GM23248 (cell line): ENCODE results near the gene CADPS2. TPM values are rescaled to one million over a fixed set of nuclear protein-coding genes. Genes with fewer than 3 reads are reported as not detected.

Experiments
- DNase-seq: peaks from one replicate; pipeline ENCODE4 v3.0.0-alpha.2; 2015
- H2AFZ ChIP-seq: fragments of 200-600 bp; sonication (generic); 2 replicates; pipeline ENCODE4 v1.6.1; 2016; ENCODE audit warnings: antibody characterized with exemption
- H3F3A ChIP-seq: fragments of 200-600 bp; sonication (generic); 2 replicates; pipeline ENCODE4 v1.6.1; 2016; ENCODE audit warnings: mild to moderate bottlenecking, antibody characterized with exemption, mixed run types; ENCODE audit not compliant: insufficient read depth
- H3K27ac ChIP-seq: fragments of 200-600 bp; sonication (generic); 2 replicates; pipeline ENCODE4 v1.5.1; 2016; ENCODE audit warnings: mild to moderate bottlenecking
- H3K27me3 ChIP-seq: fragments of 200-600 bp; sonication (generic); replicated peaks from 2 replicates; pipeline ENCODE4 v1.6.1; 2016; ENCODE audit warnings: mild to moderate bottlenecking; ENCODE audit not compliant: insufficient read depth
- H3K36me3 ChIP-seq: fragments of 200-600 bp; sonication (generic); 2 replicates; pipeline ENCODE4 v1.6.1; 2016; ENCODE audit warnings: low read depth, mild to moderate bottlenecking
- H3K4me1 ChIP-seq: fragments of 200-600 bp; sonication (generic); 2 replicates; pipeline ENCODE4 v1.6.1; 2016; ENCODE audit warnings: mild to moderate bottlenecking; ENCODE audit not compliant: insufficient read depth
- H3K4me2 ChIP-seq: fragments of 200-600 bp; sonication (generic); one replicate; pipeline ENCODE4 v1.6.1; 2016; ENCODE audit warnings: mild to moderate bottlenecking; ENCODE audit not compliant: unreplicated experiment
- H3K4me3 ChIP-seq: fragments of 200-600 bp; sonication (generic); 2 replicates; pipeline ENCODE4 v1.5.1; 2016; ENCODE audit warnings: mild to moderate bottlenecking
- H3K79me2 ChIP-seq: fragments of 200-600 bp; sonication (generic); 2 replicates; pipeline ENCODE4 v1.6.1; 2016; ENCODE audit warnings: mild to moderate bottlenecking; ENCODE audit not compliant: insufficient read depth
- H3K9ac ChIP-seq: fragments of 200-600 bp; sonication (generic); 2 replicates; pipeline ENCODE4 v1.6.1; 2016; ENCODE audit warnings: mild to moderate bottlenecking
- H3K9me2 ChIP-seq: fragments of 200-600 bp; sonication (generic); 2 replicates; pipeline ENCODE4 v1.6.1; 2016; ENCODE audit warnings: mixed run types, mild to moderate bottlenecking, moderate library complexity; ENCODE audit not compliant: insufficient read depth
- H3K9me3 ChIP-seq: fragments of 200-600 bp; sonication (generic); one replicate; pipeline ENCODE4 v1.6.1; 2017; ENCODE audit warnings: low read depth
- H4K20me1 ChIP-seq: fragments of 200-600 bp; sonication (generic); 2 replicates; pipeline ENCODE4 v1.6.0; 2016; ENCODE audit not compliant: insufficient read depth
- EZH2 ChIP-seq: fragments of 200-600 bp; sonication (generic); IDR thresholded peaks from 2 replicates; pipeline ENCODE4 v1.6.1; 2018; ENCODE audit warnings: antibody characterized with exemption, mild to moderate bottlenecking; ENCODE audit not compliant: insufficient read depth, poor library complexity, severe bottlenecking
- EZH2phosphoT487 ChIP-seq: fragments of 200-600 bp; sonication (generic); IDR thresholded peaks from 2 replicates; pipeline ENCODE4 v1.6.1; 2018; ENCODE audit warnings: antibody characterized with exemption, moderate library complexity, mild to moderate bottlenecking, low read depth; ENCODE audit not compliant: insufficient read depth
- WGBS, 2 experiments: methylation state at CpG; one replicate each; pipeline ENCODE4 v1.1.6; 2015 to 2017; ENCODE audit warnings: low lambda C conversion rate in 2 of 2, low coverage in 1 of 2; ENCODE audit errors: missing lambda C conversion rate in 2 of 2; 5-methylcytosine and 5-hydroxymethylcytosine counted together
- in situ Hi-C: fragments of 300-500 bp; cut with MboI; formaldehyde crosslinking; loops from 2 replicates; pipeline ENCODE4 v1.15.0; 2020
- polyA plus RNA-seq: library from polyadenylated mRNA; unstranded; fragments of >200 nt; fragmentation: Nextera tagmentation; extraction: Ambion mirVana; gene quantifications from 2 replicates; pipeline ENCODE4 v1.2.1, GENCODE V29; 2016
- total RNA-seq: library from RNA; depleted of rRNA; stranded (reverse); fragments of >200 nt; shearing (Covaris generic); gene quantifications from 2 replicates; pipeline ENCODE4 v1.2.3, GENCODE V29; 2014

CADPS2 gene
- total and polyA plus RNA-seq, 2 experiments from 2014 or later = 0.06 to 0.43 TPM

GRCh38 chr7:122343601-122344302, 542.5 kb downstream of the CADPS2 start:
- no peak overlapping the region for H3K9ac ChIP-seq
- DNase-seq = no peak
- no peak overlapping the region for H3K4me2 ChIP-seq
- in situ Hi-C loops = no loop called here
- H3K27ac ChIP-seq = no peak overlapping the region
- 53 to 54% methylated on average over 7 of the region's 7 CpGs for WGBS, 2 experiments
- no peak overlapping the region for H3K4me3 ChIP-seq
- no peaks in the 10 kb centered on the region for H3F3A ChIP-seq
- no peaks in the 10 kb centered on the region for H4K20me1 ChIP-seq
- no peaks in the 10 kb centered on the region for H3K36me3 ChIP-seq
- no peak overlapping the region for H2AFZ ChIP-seq
- no peak for TF ChIP-seq EZH2
- no peak for TF ChIP-seq EZH2phosphoT487
- no peaks in the 10 kb centered on the region for H3K9me2 ChIP-seq
- no peaks in the 10 kb centered on the region for H3K9me3 ChIP-seq
- H3K27me3 ChIP-seq = no peaks in the 10 kb centered on the region
- H3K79me2 ChIP-seq = no peaks in the 10 kb centered on the region
- no peaks in the 10 kb centered on the region for H3K4me1 ChIP-seq

GRCh38 chr7:122340427-122340826, 545.8 kb downstream of the CADPS2 start:
- no peaks in the 10 kb centered on the region for H3K9me3 ChIP-seq
- no peaks in the 10 kb centered on the region for H3F3A ChIP-seq
- TF ChIP-seq EZH2phosphoT487 (no peak), EZH2 (no peak)
- no peak overlapping the region for H3K27ac ChIP-seq
- no peak for DNase-seq
- in situ Hi-C loops = no loop called here
- H3K36me3 ChIP-seq = no peaks in the 10 kb centered on the region
- 79 to 94% methylated on average over 1 of the region's 1 CpG for WGBS, 2 experiments
- H3K4me1 ChIP-seq = no peaks in the 10 kb centered on the region
- H3K27me3 ChIP-seq = no peaks in the 10 kb centered on the region
- H3K9me2 ChIP-seq = no peaks in the 10 kb centered on the region
- no peak overlapping the region for H3K9ac ChIP-seq
- no peaks in the 10 kb centered on the region for H4K20me1 ChIP-seq
- H3K4me3 ChIP-seq = no peak overlapping the region
- H2AFZ ChIP-seq = no peak overlapping the region
- H3K79me2 ChIP-seq = no peaks in the 10 kb centered on the region
- no peak overlapping the region for H3K4me2 ChIP-seq

- Histone ChIP-seq H3K9me2 (no peaks in the 10 kb centered on the region), H2AFZ (no peak overlapping the region), H3K4me1 (no peaks in the 10 kb centered on the region), H3K27ac (no peak overlapping the region), H3F3A (no peaks in the 10 kb centered on the region), H3K79me2 (no peaks in the 10 kb centered on the region), H3K27me3 (no peaks in the 10 kb centered on the region), H3K36me3 (no peaks in the 10 kb centered on the region), H3K4me2 (no peak overlapping the region), H4K20me1 (no peaks in the 10 kb centered on the region), H3K4me3 (no peak overlapping the region), H3K9ac (no peak overlapping the region), H3K9me3 (no peaks in the 10 kb centered on the region)
- DNase-seq = no peak
- TF ChIP-seq EZH2 = no peak
- TF ChIP-seq EZH2phosphoT487 = no peak
- WGBS, 2 experiments = 29 to 30% methylated on average over 6 of the region's 6 CpGs
- in situ Hi-C loops = no loop called here
These were observed 546.9 kb downstream of the CADPS2 start for GRCh38 chr7:122339145-122339904.

- 4 to 8% methylated on average over 2 of the region's 2 CpGs for WGBS, 2 experiments
- H3K9ac ChIP-seq = no peak overlapping the region
- no peak for DNase-seq
- H2AFZ ChIP-seq = no peak overlapping the region
- H3K9me2 ChIP-seq = no peaks in the 10 kb centered on the region
- H3K79me2 ChIP-seq = no peaks in the 10 kb centered on the region
- TF ChIP-seq EZH2phosphoT487 = no peak
- no peaks in the 10 kb centered on the region for H3K4me1 ChIP-seq
- H3K4me3 ChIP-seq = no peak overlapping the region
- H3K27me3 ChIP-seq = no peaks in the 10 kb centered on the region
- H3K27ac ChIP-seq = no peak overlapping the region
- no peak overlapping the region for H3K4me2 ChIP-seq
- no peaks in the 10 kb centered on the region for H3F3A ChIP-seq
- H4K20me1 ChIP-seq = no peaks in the 10 kb centered on the region
- in situ Hi-C loops = no loop called here
- H3K9me3 ChIP-seq = no peaks in the 10 kb centered on the region
- no peaks in the 10 kb centered on the region for H3K36me3 ChIP-seq
These were observed 549.2 kb downstream of the CADPS2 start for GRCh38 chr7:122337011-122337410.
